ENCODE results near the gene ZFYVE27.

GRCh38 chr10:97784200-97784810 is 47.4 kb downstream of the ZFYVE27 start:
- TF ChIP-seq EP300 (IDR thresholded peaks at IDR 0.05) (no peak), POLR2AphosphoS5 (IDR thresholded peaks at IDR 0.05) (no peak), POLR2A (IDR thresholded peaks at IDR 0.05) (no peak)
- TF ChIP-seq, protein P1, sequence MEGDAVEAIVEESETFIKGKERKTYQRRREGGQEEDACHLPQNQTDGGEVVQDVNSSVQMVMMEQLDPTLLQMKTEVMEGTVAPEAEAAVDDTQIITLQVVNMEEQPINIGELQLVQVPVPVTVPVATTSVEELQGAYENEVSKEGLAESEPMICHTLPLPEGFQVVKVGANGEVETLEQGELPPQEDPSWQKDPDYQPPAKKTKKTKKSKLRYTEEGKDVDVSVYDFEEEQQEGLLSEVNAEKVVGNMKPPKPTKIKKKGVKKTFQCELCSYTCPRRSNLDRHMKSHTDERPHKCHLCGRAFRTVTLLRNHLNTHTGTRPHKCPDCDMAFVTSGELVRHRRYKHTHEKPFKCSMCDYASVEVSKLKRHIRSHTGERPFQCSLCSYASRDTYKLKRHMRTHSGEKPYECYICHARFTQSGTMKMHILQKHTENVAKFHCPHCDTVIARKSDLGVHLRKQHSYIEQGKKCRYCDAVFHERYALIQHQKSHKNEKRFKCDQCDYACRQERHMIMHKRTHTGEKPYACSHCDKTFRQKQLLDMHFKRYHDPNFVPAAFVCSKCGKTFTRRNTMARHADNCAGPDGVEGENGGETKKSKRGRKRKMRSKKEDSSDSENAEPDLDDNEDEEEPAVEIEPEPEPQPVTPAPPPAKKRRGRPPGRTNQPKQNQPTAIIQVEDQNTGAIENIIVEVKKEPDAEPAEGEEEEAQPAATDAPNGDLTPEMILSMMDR (IDR thresholded peaks at IDR 0.05), result no peak

All from sigmoid colon (tissue), 4 donors.